Measurements from ENCODE around the gene RABEP1.
A peak's percentile ranks its signal among the peaks of the same experiment; 100 is the strongest.
"Not testable (repeated sequence)": the region's sequence is repeated elsewhere in the genome, so short reads cannot be mapped to it uniquely, and the experiment has no call there.

The RABEP1 gene

GRCh38 chr17:5236938-5237540 is 45.0 kb upstream of the RABEP1 start:
- Histone ChIP-seq H3K4me1 (ENCODE audit: low read length) (peaks cover 26% of the 10 kb centered on the region), H3K4me2 (ENCODE audit: low read length) (peak overlapping the region; percentile 22; the same call in 1 of the 2 replicates), H3K27me3 (ENCODE audit: low read depth, low read length) (no peaks in the 10 kb centered on the region), H3K4me3 (ENCODE audit: low read length) (no peak overlapping the region), H3K9ac (ENCODE audit: low read length) (no peak overlapping the region), H2AFZ (ENCODE audit: low read depth, low read length) (peak overlapping the region; percentile 39; the same call in 1 of the 2 replicates), H3K9me3 (ENCODE audit: insufficient read depth, low read length) (no peaks in the 10 kb centered on the region), H3K36me3 (replicated peaks; ENCODE audit: low read depth, low read length) (no peaks in the 10 kb centered on the region), H4K20me1 (ENCODE audit: insufficient read depth, low read length) (no peaks in the 10 kb centered on the region), H3K27ac (ENCODE audit: low read length) (no peak overlapping the region), H3K79me2 (ENCODE audit: low read length) (no peaks in the 10 kb centered on the region)
- TF ChIP-seq, protein P1, sequence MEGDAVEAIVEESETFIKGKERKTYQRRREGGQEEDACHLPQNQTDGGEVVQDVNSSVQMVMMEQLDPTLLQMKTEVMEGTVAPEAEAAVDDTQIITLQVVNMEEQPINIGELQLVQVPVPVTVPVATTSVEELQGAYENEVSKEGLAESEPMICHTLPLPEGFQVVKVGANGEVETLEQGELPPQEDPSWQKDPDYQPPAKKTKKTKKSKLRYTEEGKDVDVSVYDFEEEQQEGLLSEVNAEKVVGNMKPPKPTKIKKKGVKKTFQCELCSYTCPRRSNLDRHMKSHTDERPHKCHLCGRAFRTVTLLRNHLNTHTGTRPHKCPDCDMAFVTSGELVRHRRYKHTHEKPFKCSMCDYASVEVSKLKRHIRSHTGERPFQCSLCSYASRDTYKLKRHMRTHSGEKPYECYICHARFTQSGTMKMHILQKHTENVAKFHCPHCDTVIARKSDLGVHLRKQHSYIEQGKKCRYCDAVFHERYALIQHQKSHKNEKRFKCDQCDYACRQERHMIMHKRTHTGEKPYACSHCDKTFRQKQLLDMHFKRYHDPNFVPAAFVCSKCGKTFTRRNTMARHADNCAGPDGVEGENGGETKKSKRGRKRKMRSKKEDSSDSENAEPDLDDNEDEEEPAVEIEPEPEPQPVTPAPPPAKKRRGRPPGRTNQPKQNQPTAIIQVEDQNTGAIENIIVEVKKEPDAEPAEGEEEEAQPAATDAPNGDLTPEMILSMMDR (IDR thresholded peaks at IDR 0.05; ENCODE audit: low read depth, low read length): no peak
- TF ChIP-seq EZH2phosphoT487 (IDR thresholded peaks at IDR 0.05; ENCODE audit: low read depth): no peak

GRCh38 chr17:5237541-5238016 is 44.5 kb upstream of the RABEP1 start:
- no peaks in the 10 kb centered on the region for H3K79me2 ChIP-seq (ENCODE audit: low read length)
- H3K9ac ChIP-seq (ENCODE audit: low read length): no peak overlapping the region
- no peak overlapping the region for H3K27ac ChIP-seq (ENCODE audit: low read length)
- H2AFZ ChIP-seq (ENCODE audit: low read depth, low read length): peak overlapping the region; percentile 39; the same call in 1 of the 2 replicates
- TF ChIP-seq, protein P1 (IDR thresholded peaks at IDR 0.05; ENCODE audit: low read depth, low read length): peak; percentile 81
- TF ChIP-seq EZH2phosphoT487 (IDR thresholded peaks at IDR 0.05; ENCODE audit: low read depth): no peak
- H4K20me1 ChIP-seq (ENCODE audit: insufficient read depth, low read length): no peaks in the 10 kb centered on the region
- H3K4me3 ChIP-seq (ENCODE audit: low read length): no peak overlapping the region
- H3K4me2 ChIP-seq (ENCODE audit: low read length): peak overlapping the region; percentile 22
- no peaks in the 10 kb centered on the region for H3K27me3 ChIP-seq (ENCODE audit: low read depth, low read length)
- peaks cover 27% of the 10 kb centered on the region for H3K4me1 ChIP-seq (ENCODE audit: low read length)
- no peaks in the 10 kb centered on the region for H3K9me3 ChIP-seq (ENCODE audit: insufficient read depth, low read length)
- no peaks in the 10 kb centered on the region for H3K36me3 ChIP-seq (replicated peaks; ENCODE audit: low read depth, low read length)

DNA sequence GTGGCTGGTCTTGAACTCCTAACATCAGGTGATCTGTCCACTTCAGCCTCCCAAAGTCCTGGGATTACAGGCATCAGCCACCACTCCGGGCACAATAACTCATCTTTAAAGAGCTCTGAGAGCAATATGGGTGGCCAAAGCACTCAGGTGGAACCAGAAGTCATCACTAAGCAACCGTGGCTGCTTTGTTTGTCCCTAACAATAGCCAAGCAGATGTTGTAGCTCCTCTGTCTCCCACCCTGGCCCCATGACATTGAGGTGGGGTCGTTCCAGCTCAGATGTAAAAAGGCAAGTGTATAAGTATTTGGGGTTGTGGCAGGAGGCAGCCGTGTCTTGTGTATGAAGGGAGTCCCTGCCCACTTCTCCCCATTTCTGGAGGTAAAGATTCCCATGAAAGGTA is 43.8 kb upstream of the RABEP1 start:
- Histone ChIP-seq H3K79me2 (ENCODE audit: low read length) (no peaks in the 10 kb centered on the region), H3K27ac (ENCODE audit: low read length) (no peak overlapping the region), H3K27me3 (ENCODE audit: low read depth, low read length) (no peaks in the 10 kb centered on the region), H3K4me1 (ENCODE audit: low read length) (peaks cover 35% of the 10 kb centered on the region), H3K4me2 (ENCODE audit: low read length) (no peak overlapping the region), H3K9ac (ENCODE audit: low read length) (no peak overlapping the region), H3K36me3 (replicated peaks; ENCODE audit: low read depth, low read length) (no peaks in the 10 kb centered on the region), H3K9me3 (ENCODE audit: insufficient read depth, low read length) (no peaks in the 10 kb centered on the region), H2AFZ (ENCODE audit: low read depth, low read length) (no peak overlapping the region), H4K20me1 (ENCODE audit: insufficient read depth, low read length) (no peaks in the 10 kb centered on the region), H3K4me3 (ENCODE audit: low read length) (no peak overlapping the region)
- TF ChIP-seq, protein P1 (IDR thresholded peaks at IDR 0.05; ENCODE audit: low read depth, low read length): no peak
- no peak for TF ChIP-seq EZH2phosphoT487 (IDR thresholded peaks at IDR 0.05; ENCODE audit: low read depth)

DNA sequence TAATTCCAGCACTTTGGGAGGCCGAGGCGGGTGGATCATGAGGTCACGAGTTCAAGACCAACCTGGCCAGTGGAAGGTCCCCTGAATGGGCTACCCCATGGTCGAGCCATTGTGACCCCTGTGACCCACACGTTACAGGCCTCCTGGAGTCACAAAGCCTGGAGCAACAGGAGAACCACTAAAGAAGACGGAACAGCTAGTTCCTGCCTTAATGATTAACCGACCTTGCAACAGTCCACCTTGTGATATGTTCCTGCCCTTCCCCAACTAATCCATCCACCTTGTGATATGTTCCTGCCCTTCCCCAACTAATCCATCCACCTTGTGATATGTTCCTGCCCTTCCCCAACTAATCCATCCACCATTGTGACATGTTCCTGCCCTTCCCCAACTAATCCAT is 42.3 kb upstream of the RABEP1 start:
- not testable (repeated sequence) for H3K36me3 ChIP-seq (replicated peaks; ENCODE audit: low read depth, low read length); H3K27ac ChIP-seq (ENCODE audit: low read length); H3K27me3 ChIP-seq (ENCODE audit: low read depth, low read length); H3K4me3 ChIP-seq (ENCODE audit: low read length); H4K20me1 ChIP-seq (ENCODE audit: insufficient read depth, low read length); H3K4me2 ChIP-seq (ENCODE audit: low read length); H3K79me2 ChIP-seq (ENCODE audit: low read length); H3K9ac ChIP-seq (ENCODE audit: low read length); H3K9me3 ChIP-seq (ENCODE audit: insufficient read depth, low read length); H2AFZ ChIP-seq (ENCODE audit: low read depth, low read length)
- peaks cover 28% of the 10 kb centered on the region for H3K4me1 ChIP-seq (ENCODE audit: low read length)

Measured in OCI-LY3 (cell line).